ENCODE data around the gene BIN1. TPM values are rescaled to one million over a fixed set of nuclear protein-coding genes. Genes with fewer than 3 reads are reported as not detected.
A peak's percentile ranks its signal among the peaks of the same experiment; 100 is the strongest.

BIN1 gene
- total and polyA plus RNA-seq, 4 experiments from 2014 or later = 99.4 to 163 (median 122) TPM

DNA sequence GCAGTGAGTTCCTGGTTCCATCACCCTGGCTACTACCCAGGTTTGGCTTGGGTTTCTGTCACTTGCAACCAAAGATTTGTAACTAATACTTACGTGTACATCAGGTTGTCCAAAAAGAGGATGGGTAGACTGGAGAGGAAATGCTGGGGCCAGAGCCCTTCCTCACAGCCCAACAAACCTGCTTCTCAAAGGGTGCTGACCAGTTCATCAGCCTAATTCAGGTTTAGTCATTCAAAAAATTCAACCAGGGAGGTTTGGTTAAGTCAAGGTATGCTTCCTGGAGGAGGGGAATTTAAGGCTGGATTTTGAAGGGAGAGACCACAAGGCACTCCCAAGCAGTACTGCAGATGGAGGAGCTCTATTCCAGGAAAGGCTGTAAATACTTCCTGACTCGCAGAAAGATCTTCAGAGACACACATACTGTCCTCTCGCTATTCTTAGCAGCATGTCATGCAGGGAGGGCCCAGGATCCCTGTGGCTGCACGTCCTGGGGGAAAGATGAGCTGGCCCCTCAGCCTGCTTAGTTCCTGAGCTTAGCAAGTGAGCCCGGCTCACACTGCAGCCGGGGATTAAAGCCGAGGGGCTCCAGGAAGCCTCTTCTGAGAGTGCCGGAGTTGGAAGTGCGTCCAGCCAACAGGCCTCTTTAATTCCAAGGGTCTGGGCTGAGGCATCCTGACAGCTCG is 40.0 kb upstream of the BIN1 start:
- intact Hi-C loops (cut with micrococcal nuclease) = no loop called here
- Histone ChIP-seq H3K27me3 (ENCODE audit: insufficient read depth, low read length) (no peaks in the 10 kb centered on the region), H3K36me3 (ENCODE audit: insufficient read depth, low read length) (no peaks in the 10 kb centered on the region), H3K27ac (ENCODE audit: low read depth, low read length) (no peak overlapping the region), H3K9me3 (ENCODE audit: control insufficient read depth in 1 of 2, low read length in 2 of 2) (no peaks in the 10 kb centered on the region), H3K4me1 (ENCODE audit: insufficient read depth, low read length) (no peaks in the 10 kb centered on the region), H3K4me3 (ENCODE audit: low read length in 2 of 2) (no peak overlapping the region)
- Mint-ChIP-seq H3K4me1 (no peaks in the 10 kb centered on the region), H3K27me3 (no peaks in the 10 kb centered on the region), H3K4me3 (no peak overlapping the region), H3K36me3 (no peaks in the 10 kb centered on the region), H3K9me3 (peaks cover 0 to 6% (median under 1%) of the 10 kb centered on the region in 8 donors), H3K27ac (no peak overlapping the region)
- POLR2A ChIA-PET (ENCODE audit: partially characterized antibody) = no interaction called here
- CTCF ChIA-PET (ENCODE audit: partially characterized antibody) = no interaction called here
- no peak for DNase-seq

DNA sequence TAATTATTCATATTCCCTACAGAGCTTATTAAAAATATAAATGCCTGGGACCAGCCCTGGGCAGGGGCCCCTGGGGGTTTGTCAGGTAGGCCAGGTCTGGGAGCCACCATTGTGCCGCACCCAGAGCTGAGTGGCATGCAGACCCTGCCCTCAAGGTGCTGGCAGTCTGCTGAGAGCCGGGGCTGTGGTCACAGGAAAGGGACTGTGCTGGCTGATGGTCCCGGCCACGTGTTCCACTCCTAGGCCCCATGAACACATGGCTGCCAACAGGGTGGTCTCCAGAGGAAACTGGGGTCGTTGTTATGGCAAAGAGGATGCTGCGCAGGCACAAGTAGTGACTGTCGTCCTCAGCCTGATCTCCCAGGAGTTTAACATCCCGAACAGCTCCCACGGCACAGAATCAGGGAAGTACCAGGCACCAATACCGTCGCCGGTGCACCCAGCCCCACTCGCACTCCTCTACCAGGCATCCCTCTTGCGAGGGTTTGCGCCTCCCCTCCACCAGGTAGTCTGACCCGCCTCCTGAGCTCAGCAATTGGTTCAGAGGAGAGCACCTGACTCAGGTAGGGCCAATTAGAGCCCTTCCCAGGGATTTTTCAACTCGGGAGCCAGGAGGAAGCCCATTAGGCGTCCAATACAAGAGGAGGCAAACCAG is 39.2 kb upstream of the BIN1 start:
- H3K27me3 ChIP-seq (ENCODE audit: insufficient read depth, low read length) = no peaks in the 10 kb centered on the region
- no peaks in the 10 kb centered on the region for H3K4me1 Mint-ChIP-seq
- no peak for DNase-seq
- H3K36me3 Mint-ChIP-seq = no peaks in the 10 kb centered on the region
- H3K4me3 Mint-ChIP-seq = no peak overlapping the region
- no peak overlapping the region for H3K27ac ChIP-seq (ENCODE audit: low read depth, low read length)
- no peaks in the 10 kb centered on the region for H3K9me3 ChIP-seq (ENCODE audit: control insufficient read depth in 1 of 2, low read length in 2 of 2)
- POLR2A ChIA-PET (ENCODE audit: partially characterized antibody) = no interaction called here
- no peak overlapping the region for H3K4me3 ChIP-seq (ENCODE audit: low read length in 2 of 2)
- no peaks in the 10 kb centered on the region for H3K36me3 ChIP-seq (ENCODE audit: insufficient read depth, low read length)
- peaks cover 1 to 3% of the 10 kb centered on the region in 2 donors for H3K27me3 Mint-ChIP-seq
- H3K27ac Mint-ChIP-seq = no peak overlapping the region
- peaks cover 0 to 4% (median under 1%) of the 10 kb centered on the region in 8 donors for H3K9me3 Mint-ChIP-seq
- intact Hi-C loops (cut with micrococcal nuclease) = no loop called here
- CTCF ChIA-PET (ENCODE audit: partially characterized antibody) = interaction anchor here (1.4 kb wide), 1 partner anchor 78 kb away, joined by 3 read pairs; no protein-coding TSS in a partner anchor
- H3K4me1 ChIP-seq (ENCODE audit: insufficient read depth, low read length) = no peaks in the 10 kb centered on the region

DNA sequence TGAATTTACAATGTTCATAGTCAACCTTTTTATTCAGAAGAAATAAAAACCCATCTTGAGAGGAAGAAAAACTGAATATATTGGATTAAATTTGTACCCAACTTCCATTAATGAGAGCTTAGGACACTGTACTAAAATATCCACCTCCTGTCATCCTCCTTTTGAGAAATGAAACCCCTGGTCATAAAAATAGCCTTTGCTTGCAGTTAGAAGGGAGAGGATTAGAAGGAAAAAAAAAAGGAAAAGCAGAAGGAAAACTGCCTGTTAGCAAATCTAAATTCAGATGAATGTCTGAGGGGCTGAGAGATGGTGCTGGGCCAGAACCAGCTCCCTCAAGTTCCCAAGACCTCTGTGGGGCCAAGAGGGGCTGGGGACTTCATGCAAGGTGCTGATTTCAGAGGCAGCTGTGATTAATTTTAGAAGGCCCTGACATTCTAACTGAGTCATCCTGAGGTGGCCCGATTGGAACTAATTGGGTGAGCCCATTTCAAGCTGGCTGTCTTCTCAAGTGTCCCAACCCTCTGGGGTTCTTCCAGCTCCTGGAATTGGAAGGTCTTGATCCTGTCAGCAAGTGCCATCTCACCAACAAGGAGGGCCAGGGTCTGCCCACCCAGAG is 38.4 kb upstream of the BIN1 start:
- ChIA-PET POLR2A (ENCODE audit: partially characterized antibody) (no interaction called here), CTCF (ENCODE audit: partially characterized antibody) (interaction anchor here (1.4 kb wide), 1 partner anchor 78 kb away, joined by 3 read pairs; no protein-coding TSS in a partner anchor)
- H3K36me3 Mint-ChIP-seq = no peaks in the 10 kb centered on the region
- no peak overlapping the region for H3K4me3 ChIP-seq (ENCODE audit: low read length in 2 of 2)
- H3K36me3 ChIP-seq (ENCODE audit: insufficient read depth, low read length) = no peaks in the 10 kb centered on the region
- intact Hi-C loops (cut with micrococcal nuclease) = loop anchor here (2.0 kb wide), 1 partner anchor 77 kb away; no protein-coding TSS in a partner anchor
- H3K9me3 Mint-ChIP-seq = no peaks in the 10 kb centered on the region
- H3K27ac ChIP-seq (ENCODE audit: low read depth, low read length) = no peak overlapping the region
- no peak overlapping the region for H3K4me3 Mint-ChIP-seq
- peaks cover 3% of the 10 kb centered on the region in 2 donors for H3K27me3 Mint-ChIP-seq
- H3K4me1 Mint-ChIP-seq = no peaks in the 10 kb centered on the region
- no peak overlapping the region for H3K27ac Mint-ChIP-seq
- DNase-seq = no peak
- H3K4me1 ChIP-seq (ENCODE audit: insufficient read depth, low read length) = no peaks in the 10 kb centered on the region
- H3K27me3 ChIP-seq (ENCODE audit: insufficient read depth, low read length) = no peaks in the 10 kb centered on the region
- no peaks in the 10 kb centered on the region for H3K9me3 ChIP-seq (ENCODE audit: control insufficient read depth in 1 of 2, low read length in 2 of 2)

GRCh38 chr2:127143841-127144782 is 37.2 kb upstream of the BIN1 start:
- Histone ChIP-seq H3K27me3 (ENCODE audit: insufficient read depth, low read length) (no peaks in the 10 kb centered on the region), H3K4me1 (ENCODE audit: insufficient read depth, low read length) (no peaks in the 10 kb centered on the region), H3K36me3 (ENCODE audit: insufficient read depth, low read length) (no peaks in the 10 kb centered on the region), H3K27ac (ENCODE audit: low read depth, low read length) (no peak overlapping the region), H3K4me3 (ENCODE audit: low read length in 2 of 2) (no peak overlapping the region), H3K9me3 (ENCODE audit: control insufficient read depth in 1 of 2, low read length in 2 of 2) (no peaks in the 10 kb centered on the region)
- Mint-ChIP-seq H3K27ac (peak overlapping the region in 1 of 7 donors; percentile 17), H3K9me3 (no peaks in the 10 kb centered on the region), H3K4me3 (no peak overlapping the region), H3K27me3 (peaks cover 3% of the 10 kb centered on the region in 2 donors), H3K36me3 (no peaks in the 10 kb centered on the region), H3K4me1 (peaks cover 0 to 2% (median under 1%) of the 10 kb centered on the region in 4 donors)
- intact Hi-C loops (cut with micrococcal nuclease) = loop anchor here (2.0 kb wide), 1 partner anchor 75 kb away; no protein-coding TSS in a partner anchor
- POLR2A ChIA-PET (ENCODE audit: partially characterized antibody) = no interaction called here
- CTCF ChIA-PET (ENCODE audit: partially characterized antibody) = no interaction called here
- no peak for DNase-seq

DNA sequence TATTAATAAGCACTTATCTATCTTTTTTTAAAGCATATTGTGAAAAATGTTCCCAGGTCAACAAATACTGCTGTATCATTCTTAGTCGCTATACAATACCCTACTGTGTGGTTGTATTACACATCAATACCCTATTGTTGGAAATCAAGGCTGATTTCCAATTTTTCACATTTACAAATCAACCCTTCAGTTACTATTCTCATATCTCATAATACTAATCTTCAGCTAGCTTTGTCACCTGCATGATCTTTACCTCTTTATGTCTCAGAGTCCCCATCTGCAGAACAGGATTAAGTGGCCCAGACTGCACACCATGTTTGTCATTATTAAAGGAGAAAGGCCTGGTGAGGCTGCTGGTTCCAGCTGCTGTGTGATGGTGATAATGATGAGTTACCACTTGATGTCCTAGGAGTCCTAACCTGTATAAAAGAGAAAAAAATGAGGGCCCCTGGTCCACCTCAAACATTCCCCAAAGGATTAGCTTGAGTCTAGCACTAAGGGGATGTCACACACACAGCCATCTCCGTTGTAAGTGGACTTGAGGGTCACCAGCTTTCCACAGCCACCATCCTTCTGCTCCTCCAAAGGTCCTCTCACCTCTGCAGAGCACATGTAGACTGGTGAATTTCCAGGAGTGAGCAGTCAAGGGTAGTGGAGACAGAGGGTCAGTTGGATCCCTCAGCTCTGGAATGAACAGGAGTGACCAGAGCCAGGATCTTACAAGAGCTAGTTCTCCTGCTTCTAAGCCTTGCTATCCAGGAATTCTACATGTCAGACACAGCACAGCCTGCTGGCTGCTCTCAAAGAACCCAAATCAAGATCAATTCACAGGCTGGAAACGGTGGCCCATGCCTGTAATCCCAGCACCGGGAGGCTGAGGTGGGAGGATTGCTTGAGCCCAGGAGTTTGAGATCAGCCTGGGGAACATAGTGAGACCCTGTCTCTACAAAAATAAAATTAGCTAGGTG is 36.0 kb upstream of the BIN1 start:
- intact Hi-C loops (cut with micrococcal nuclease) = no loop called here

GRCh38 chr2:127140538-127140937 is 33.6 kb upstream of the BIN1 start:
- Mint-ChIP-seq H3K9me3 (peaks cover 0 to 3% (median 0%) of the 10 kb centered on the region in 8 donors), H3K4me1 (peaks cover 0 to 2% (median under 1%) of the 10 kb centered on the region in 4 donors), H3K4me3 (no peak overlapping the region), H3K27me3 (peaks cover 3% of the 10 kb centered on the region in 2 donors), H3K27ac (no peak overlapping the region), H3K36me3 (no peaks in the 10 kb centered on the region)
- no peak overlapping the region for H3K4me3 ChIP-seq (ENCODE audit: low read length in 2 of 2)
- H3K27ac ChIP-seq (ENCODE audit: low read depth, low read length) = no peak overlapping the region
- ChIA-PET CTCF (ENCODE audit: partially characterized antibody) (interaction anchor here (1.3 to 2.7 kb wide), 2 partner anchors 9 to 73 kb away, joined by 3 to 15 read pairs; no protein-coding TSS in a partner anchor), POLR2A (ENCODE audit: partially characterized antibody) (no interaction called here)
- DNase-seq = no peak
- intact Hi-C loops (cut with micrococcal nuclease) = no loop called here
- H3K4me1 ChIP-seq (ENCODE audit: insufficient read depth, low read length) = no peaks in the 10 kb centered on the region
- no peaks in the 10 kb centered on the region for H3K27me3 ChIP-seq (ENCODE audit: insufficient read depth, low read length)
- H3K36me3 ChIP-seq (ENCODE audit: insufficient read depth, low read length) = no peaks in the 10 kb centered on the region
- H3K9me3 ChIP-seq (ENCODE audit: control insufficient read depth in 1 of 2, low read length in 2 of 2) = no peaks in the 10 kb centered on the region

More for the DNA sequence above, 36.0 kb upstream of the BIN1 start:
- Mint-ChIP-seq H3K4me3 (no peak overlapping the region), H3K4me1 (peaks cover 0 to 2% (median under 1%) of the 10 kb centered on the region in 4 donors), H3K27me3 (peaks cover 3% of the 10 kb centered on the region in 2 donors), H3K9me3 (peaks cover 0 to 3% (median 0%) of the 10 kb centered on the region in 8 donors), H3K36me3 (no peaks in the 10 kb centered on the region), H3K27ac (no peak overlapping the region)
- Histone ChIP-seq H3K9me3 (ENCODE audit: control insufficient read depth in 1 of 2, low read length in 2 of 2) (no peaks in the 10 kb centered on the region), H3K27ac (ENCODE audit: low read depth, low read length) (no peak overlapping the region), H3K4me3 (ENCODE audit: low read length in 2 of 2) (no peak overlapping the region), H3K27me3 (ENCODE audit: insufficient read depth, low read length) (no peaks in the 10 kb centered on the region), H3K4me1 (ENCODE audit: insufficient read depth, low read length) (no peaks in the 10 kb centered on the region), H3K36me3 (ENCODE audit: insufficient read depth, low read length) (no peaks in the 10 kb centered on the region)
- POLR2A ChIA-PET (ENCODE audit: partially characterized antibody) = no interaction called here
- DNase-seq = no peak
- CTCF ChIA-PET (ENCODE audit: partially characterized antibody) = no interaction called here
